ENCODE measurements around the gene CSRP2.
A peak's percentile ranks its signal among the peaks of the same experiment; 100 is the strongest.

The CSRP2 gene

GRCh38 chr12:76878899-76879709 is at the start of gene CSRP2:
Gene CSRP2, minus strand, starts transcription at chr12:76879019. Its CDS starts 12,759 bp downstream, at chr12:76866260.
- DNase-seq: peak; percentile 57

DNA sequence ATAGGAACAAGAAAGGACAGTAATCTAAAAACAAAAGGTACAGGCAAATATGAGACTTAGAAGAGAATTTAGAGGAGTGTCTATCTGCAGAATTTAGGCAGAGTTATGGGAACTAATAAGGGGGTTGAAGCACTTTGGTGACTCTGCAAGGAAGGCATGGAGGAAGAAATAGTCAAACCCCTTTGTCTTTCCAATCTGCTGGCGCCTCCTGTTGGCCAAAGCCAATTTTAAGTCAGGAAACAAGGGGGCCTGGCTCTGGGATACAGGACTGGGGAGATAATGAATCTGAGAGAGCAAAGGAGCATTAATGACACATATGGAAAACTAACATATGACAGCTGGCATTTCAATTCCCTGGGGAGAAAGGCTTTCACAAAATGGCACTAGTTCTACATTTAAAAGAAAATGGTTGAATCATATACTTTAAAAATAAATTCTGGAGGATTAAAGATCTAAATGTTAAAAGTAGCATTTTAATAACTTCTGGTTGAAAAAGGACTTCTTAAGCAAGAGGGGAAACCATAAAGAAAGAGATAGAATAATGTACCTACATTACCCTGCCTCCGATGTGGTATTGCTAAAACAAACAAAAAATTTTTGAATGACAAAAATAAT is 48.5 kb upstream of the CSRP2 start:
- DNase-seq: no peak

DNA sequence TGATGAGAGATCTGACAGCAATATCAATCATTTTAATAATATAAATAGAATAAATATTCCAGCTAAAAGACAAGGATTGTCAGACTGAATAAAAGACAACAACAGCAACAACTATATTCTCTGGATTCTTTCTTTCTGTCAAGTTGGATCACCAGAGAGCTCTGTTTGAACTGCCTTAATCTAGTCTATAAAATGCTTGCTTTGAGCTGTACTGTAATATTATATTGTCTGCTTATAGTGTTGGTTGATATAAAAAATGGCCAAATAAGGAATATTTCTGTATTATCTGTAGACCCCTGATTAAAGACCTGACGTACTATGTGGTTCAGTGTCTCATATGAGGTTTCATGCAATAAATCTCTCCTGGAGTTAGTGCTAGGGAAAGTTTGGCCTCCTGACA is 46.3 kb upstream of the CSRP2 start:
- no peak for DNase-seq

DNA sequence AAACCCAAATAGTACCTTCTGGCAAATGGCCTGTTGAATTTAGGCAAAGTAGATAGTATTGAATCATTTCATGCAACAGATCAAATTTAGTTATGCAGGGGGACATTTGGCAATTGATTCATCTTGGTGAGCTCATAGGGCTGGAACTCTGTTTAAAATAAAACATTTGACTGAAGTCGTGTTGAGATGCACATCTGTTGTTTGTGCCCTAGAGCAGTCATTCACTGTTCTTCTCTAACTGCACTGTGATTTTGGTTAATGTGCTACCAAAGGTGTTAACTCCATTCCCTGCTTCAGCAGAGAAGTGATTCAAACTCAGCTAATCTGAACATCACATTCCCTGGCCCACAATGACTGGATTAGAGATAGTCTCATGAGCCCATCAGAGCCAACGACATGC is 44.0 kb upstream of the CSRP2 start:
- no peak for DNase-seq

- no peak for DNase-seq
Measured at GRCh38 chr12:76921891-76922664, 43.3 kb upstream of the CSRP2 start.

DNA sequence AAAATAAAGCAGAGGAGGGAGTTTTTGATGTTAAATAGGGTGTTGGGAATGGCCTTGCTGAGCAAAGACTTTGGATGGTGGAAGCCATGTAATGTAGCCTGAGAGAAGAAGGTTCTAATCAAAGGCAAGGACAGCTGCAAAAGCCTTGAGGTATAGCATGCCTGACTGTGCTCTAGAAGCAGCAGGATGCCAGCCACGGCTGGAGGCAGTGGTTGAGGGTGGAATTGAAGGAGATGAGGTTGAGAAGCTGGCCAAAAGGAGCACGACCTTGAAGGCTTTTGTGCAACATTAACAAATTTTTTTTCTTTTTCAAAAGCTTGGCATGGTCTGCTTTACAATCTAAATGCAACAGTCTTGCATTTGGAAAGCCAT is 42.3 kb upstream of the CSRP2 start:
- no peak for DNase-seq

- DNase-seq: no peak
Measured at GRCh38 chr12:76920172-76921099, 41.6 kb upstream of the CSRP2 start.

DNA sequence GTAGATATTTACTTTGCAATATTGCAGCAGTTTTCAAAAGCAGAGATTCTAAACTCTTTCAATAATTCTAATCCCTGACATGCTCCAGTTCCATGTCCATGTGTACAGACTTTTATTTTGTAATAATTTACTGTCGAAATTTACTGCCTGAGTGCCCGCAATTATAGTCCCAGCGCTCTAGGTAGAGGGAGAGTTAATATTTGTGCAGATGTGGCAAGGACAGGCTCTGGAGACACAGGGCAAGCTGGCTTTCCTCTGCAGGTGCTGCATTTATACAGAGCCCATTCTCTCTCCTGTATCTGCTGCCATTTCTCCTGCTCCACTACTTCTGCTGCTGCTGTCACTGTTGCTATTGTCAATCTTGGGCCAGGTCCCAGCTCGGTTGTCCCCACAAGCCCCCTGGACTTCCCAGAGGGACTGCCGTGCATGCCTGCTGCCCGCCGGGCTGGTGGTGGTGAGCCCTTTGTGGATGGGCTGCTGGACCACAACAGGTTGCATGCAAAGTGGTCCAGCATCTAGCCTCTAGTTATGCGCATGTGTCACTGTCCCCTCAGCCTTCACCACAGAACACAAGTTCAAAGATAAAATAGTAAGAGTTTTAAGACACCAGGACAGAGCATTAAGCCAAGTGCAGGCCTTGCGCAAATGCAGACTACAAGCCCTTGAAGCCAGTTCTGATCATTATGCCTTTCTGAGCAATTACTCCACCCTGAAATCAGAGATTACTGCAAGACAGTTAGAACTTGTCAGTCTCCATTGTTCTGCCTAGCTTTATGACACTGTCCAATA is 40.8 kb upstream of the CSRP2 start:
- no peak for DNase-seq

- no peak for DNase-seq
Measured at GRCh38 chr12:76916170-76916540, 37.3 kb upstream of the CSRP2 start.

DNA sequence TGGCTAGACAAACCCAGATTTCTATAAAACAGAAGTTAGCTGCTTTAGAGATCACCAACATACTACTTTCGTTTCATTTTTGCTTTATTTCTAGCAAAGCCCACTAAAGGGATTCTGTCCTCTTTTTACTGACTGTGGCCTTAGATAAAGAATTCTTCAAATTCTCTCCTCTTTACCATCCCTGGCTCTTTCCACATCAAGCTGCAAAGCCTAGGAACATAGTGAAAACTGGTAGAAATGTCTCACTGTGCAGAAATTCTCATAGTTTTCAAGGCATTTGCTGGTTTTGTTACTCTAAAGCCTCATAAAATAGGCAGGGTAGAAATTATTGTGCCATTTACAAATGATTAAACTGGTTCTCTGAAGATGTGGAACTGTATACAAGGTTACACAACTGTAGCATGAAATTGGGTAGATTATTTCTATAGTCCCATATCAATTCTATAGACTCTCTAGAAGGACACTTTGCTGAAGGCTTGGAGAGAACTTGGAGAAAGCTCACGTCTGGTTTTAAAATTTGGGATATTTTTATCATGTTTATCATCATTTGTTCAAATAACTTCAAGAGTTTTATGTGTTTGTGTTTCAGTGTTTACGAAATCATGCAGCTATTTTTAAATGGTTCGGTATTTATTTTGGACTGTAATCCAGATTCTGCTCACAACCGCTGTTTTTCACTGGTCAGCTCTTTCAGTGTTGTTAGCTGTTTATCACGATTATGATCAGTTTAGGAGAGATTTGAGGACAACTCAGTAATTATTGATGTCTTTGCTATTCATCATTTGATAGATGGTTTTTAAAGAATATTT is 36.7 kb upstream of the CSRP2 start:
- DNase-seq: no peak

- DNase-seq: no peak
Measured at GRCh38 chr12:76914102-76914859, 35.5 kb upstream of the CSRP2 start.

DNA sequence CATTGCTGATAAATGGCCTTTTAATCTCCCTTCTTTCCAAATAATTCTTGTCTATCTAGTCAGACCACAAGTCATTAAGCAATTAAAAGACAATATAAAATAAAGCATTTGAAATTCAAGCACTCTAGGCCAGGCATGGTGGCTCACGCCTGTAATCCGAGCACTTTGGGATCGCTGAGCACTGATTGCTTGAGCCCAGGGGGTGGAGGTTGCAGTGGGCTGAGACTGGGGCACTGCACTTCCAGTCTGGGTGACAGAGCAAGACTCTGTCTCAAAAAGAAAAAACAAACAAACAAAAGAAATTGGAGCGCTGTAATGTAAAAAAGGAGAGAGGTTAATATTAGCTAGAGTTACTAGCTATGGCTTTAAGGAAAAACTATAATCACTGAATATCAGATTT is 30.5 kb upstream of the CSRP2 start:
- no peak for DNase-seq

- DNase-seq: no peak
Measured at GRCh38 chr12:76908303-76909017, 29.6 kb upstream of the CSRP2 start.

DNA sequence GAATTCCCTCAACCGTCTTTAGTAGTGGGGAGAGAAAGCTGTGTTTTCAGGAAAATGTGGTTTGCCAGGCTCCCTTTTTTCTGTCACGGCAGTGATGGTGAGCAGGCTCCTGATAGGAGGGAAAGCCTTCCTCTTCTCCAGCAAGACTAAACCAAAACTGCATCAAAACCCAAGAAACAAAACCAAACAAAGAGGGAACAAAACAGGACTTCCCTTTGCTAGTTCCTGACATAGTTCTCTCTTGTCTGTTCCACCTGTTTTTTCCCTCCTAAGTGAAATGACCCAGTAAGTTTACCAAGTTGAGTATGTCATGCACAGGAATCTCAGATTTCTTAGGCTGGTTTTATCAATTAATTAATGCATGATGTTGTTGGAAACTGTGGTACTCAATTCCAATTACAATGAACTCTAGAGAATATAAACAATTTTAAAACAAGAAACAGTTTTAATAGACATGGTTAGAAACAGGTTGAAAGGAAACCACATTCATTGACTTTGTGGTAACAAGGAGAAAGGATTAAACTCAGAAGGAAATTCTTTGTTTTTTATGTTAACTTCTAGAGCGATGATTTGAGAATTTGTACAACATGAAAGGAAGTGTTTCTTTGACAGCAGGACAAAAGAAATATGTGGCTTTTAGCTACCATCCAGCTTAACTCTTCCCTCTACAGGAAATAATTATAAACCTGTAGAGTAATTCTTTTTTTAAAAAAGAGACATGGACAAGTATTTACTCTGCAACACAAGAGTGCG is 23.0 kb upstream of the CSRP2 start:
- DNase-seq: no peak

GRCh38 chr12:76899522-76899921 is 20.7 kb upstream of the CSRP2 start:
- no peak for DNase-seq

DNA sequence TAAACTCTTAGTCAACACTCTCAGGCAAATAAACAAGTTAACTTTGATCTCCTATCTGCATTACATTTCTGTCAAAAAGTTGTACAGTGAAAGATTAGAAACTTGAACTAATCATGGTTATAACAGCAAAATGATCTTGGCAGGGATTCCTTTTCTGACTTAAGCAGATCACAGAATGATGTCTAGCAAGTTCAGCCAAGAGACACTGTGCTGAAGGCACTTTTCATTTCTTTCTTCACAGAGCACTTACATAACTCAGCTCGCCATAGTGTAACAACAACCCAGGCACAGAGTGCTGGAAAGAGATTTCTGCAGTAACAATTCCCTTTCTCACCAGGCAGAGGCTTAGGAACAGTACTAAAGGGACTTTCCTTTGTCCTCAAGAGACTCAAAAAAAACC is 19.6 kb upstream of the CSRP2 start:
- DNase-seq: no peak

DNA sequence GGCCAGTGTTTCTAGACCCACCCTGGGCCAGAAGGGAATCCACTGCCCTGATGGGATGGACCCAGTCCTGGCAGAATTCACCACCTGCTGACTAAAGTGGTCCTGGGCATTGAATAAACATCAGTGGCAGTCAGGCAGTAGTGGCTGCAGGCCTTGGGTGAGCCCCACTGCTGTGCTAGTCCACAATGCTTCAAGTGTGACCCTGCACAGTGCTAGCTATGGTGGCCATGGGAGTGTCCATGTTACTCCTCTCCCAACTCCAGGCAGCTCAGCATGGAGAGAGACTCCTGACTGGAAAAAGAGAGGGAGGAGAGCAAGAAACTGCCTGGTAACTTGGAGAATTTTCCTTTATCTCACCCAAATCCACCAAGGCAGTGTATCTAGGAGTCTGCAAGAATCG is 17.5 kb upstream of the CSRP2 start:
- DNase-seq: no peak

- DNase-seq: no peak
Measured at GRCh38 chr12:76895796-76896195, 17.0 kb upstream of the CSRP2 start.

GRCh38 chr12:76891609-76892008 is 12.8 kb upstream of the CSRP2 start:
- no peak for DNase-seq
